Duodenal mucosa (tissue), 2 donors: ENCODE measurements around the gene FOSL2.

Experiments
- H3K27ac ChIP-seq: one replicate; pipeline ENCODE4 v1.7.0; 2013; ENCODE audit warnings: low read depth, low read length
- H3K27me3 ChIP-seq, 2 donors: one replicate each; pipeline ENCODE4 v1.7.0; 2013; ENCODE audit warnings: low read length in 2 of 2, control low read depth in 1 of 2; ENCODE audit not compliant: insufficient read depth in 2 of 2, control insufficient read depth in 1 of 2
- H3K36me3 ChIP-seq, 2 donors: one replicate each; pipeline ENCODE4 v1.7.0; 2013; ENCODE audit warnings: low read length in 2 of 2, control low read depth in 1 of 2; ENCODE audit not compliant: insufficient read depth in 2 of 2, control insufficient read depth in 1 of 2
- H3K4me1 ChIP-seq, 2 donors: one replicate each; pipeline ENCODE4 v1.7.0; 2013; ENCODE audit warnings: low read length in 2 of 2, control low read depth in 1 of 2; ENCODE audit not compliant: insufficient read depth in 2 of 2, control insufficient read depth in 1 of 2
- H3K4me3 ChIP-seq, 2 donors: one replicate each; pipeline ENCODE4 v1.7.0; 2013; ENCODE audit warnings: low read length in 2 of 2, low read depth in 1 of 2
- H3K9ac ChIP-seq, 2 donors: one replicate each; pipeline ENCODE4 v1.7.0; 2013; ENCODE audit warnings: low read length in 2 of 2, low read depth in 1 of 2
- H3K9me3 ChIP-seq, 2 donors: one replicate each; pipeline ENCODE4 v1.7.0; 2013; ENCODE audit warnings: low read length in 2 of 2, control low read depth in 1 of 2; ENCODE audit not compliant: control insufficient read depth in 1 of 2

FOSL2 gene

GRCh38 chr2:28381225-28382180 is 11.2 kb upstream of the FOSL2 start:
- Histone ChIP-seq H3K36me3 (no peaks in the 10 kb centered on the region), H3K4me1 (peaks cover 61 to 68% of the 10 kb centered on the region in 2 donors), H3K9me3 (no peaks in the 10 kb centered on the region), H3K4me3 (peak overlapping the region; percentile 7 to 18), H3K27me3 (no peaks in the 10 kb centered on the region), H3K9ac (peak overlapping the region; percentile 61 to 63), H3K27ac (peak overlapping the region; percentile 70)

GRCh38 chr2:28382755-28383154 is 9.9 kb upstream of the FOSL2 start:
- no peak overlapping the region for H3K4me3 ChIP-seq
- peak overlapping the region; percentile 26 for H3K27ac ChIP-seq
- H3K9me3 ChIP-seq = no peaks in the 10 kb centered on the region
- peaks cover 50 to 58% of the 10 kb centered on the region in 2 donors for H3K4me1 ChIP-seq
- no peaks in the 10 kb centered on the region for H3K36me3 ChIP-seq
- H3K27me3 ChIP-seq = no peaks in the 10 kb centered on the region
- peak overlapping the region; percentile 54 to 63 for H3K9ac ChIP-seq

GRCh38 chr2:28387082-28387960 is 5.3 kb upstream of the FOSL2 start:
- H3K36me3 ChIP-seq = no peaks in the 10 kb centered on the region
- H3K9ac ChIP-seq = no peak overlapping the region
- no peaks in the 10 kb centered on the region for H3K9me3 ChIP-seq
- no peak overlapping the region for H3K4me3 ChIP-seq
- H3K27ac ChIP-seq = no peak overlapping the region
- H3K4me1 ChIP-seq = peaks cover 23 to 24% of the 10 kb centered on the region in 2 donors
- no peaks in the 10 kb centered on the region for H3K27me3 ChIP-seq

- no peaks in the 10 kb centered on the region for H3K36me3 ChIP-seq
- H3K9me3 ChIP-seq = no peaks in the 10 kb centered on the region
- H3K9ac ChIP-seq = peak overlapping the region; percentile 84 to 100
- peaks cover 11 to 15% of the 10 kb centered on the region in 2 donors for H3K4me1 ChIP-seq
- H3K27ac ChIP-seq = peak overlapping the region; percentile 99
- peak overlapping the region; percentile 57 to 78 for H3K4me3 ChIP-seq
- H3K27me3 ChIP-seq = no peaks in the 10 kb centered on the region
Observed at GRCh38 chr2:28389399-28390240, 3.0 kb upstream of the FOSL2 start.

- Histone ChIP-seq H3K36me3 (no peaks in the 10 kb centered on the region), H3K4me1 (peaks cover 11 to 15% of the 10 kb centered on the region in 2 donors), H3K27ac (peak overlapping the region; percentile 99), H3K9me3 (no peaks in the 10 kb centered on the region), H3K9ac (peak overlapping the region; percentile 91 to 100), H3K27me3 (no peaks in the 10 kb centered on the region), H3K4me3 (peak overlapping the region; percentile 78 to 87)
Observed at GRCh38 chr2:28390241-28390745, 2.4 kb upstream of the FOSL2 start.

- Histone ChIP-seq H3K27ac (peak overlapping the region; percentile 99), H3K9ac (peak overlapping the region; percentile 91 to 100), H3K4me3 (peak overlapping the region; percentile 78 to 87), H3K4me1 (peaks cover 12 to 15% of the 10 kb centered on the region in 2 donors), H3K36me3 (no peaks in the 10 kb centered on the region), H3K27me3 (no peaks in the 10 kb centered on the region), H3K9me3 (no peaks in the 10 kb centered on the region)
Observed at GRCh38 chr2:28390746-28391563, 1.7 kb upstream of the FOSL2 start.

GRCh38 chr2:28391564-28392296 is 928 bp upstream of the FOSL2 start:
- Histone ChIP-seq H3K9ac (peak overlapping the region; percentile 91 to 100), H3K9me3 (no peaks in the 10 kb centered on the region), H3K36me3 (no peaks in the 10 kb centered on the region), H3K4me1 (peaks cover 15 to 18% of the 10 kb centered on the region in 2 donors), H3K27me3 (no peaks in the 10 kb centered on the region), H3K4me3 (peak overlapping the region; percentile 78 to 87), H3K27ac (peak overlapping the region; percentile 99)

- peaks cover 8 to 9% of the 10 kb centered on the region in 2 donors for H3K36me3 ChIP-seq
- H3K9ac ChIP-seq = peak overlapping the region; percentile 96 to 100
- H3K9me3 ChIP-seq = no peaks in the 10 kb centered on the region
- peak overlapping the region; percentile 99 for H3K27ac ChIP-seq
- H3K27me3 ChIP-seq = no peaks in the 10 kb centered on the region
- peaks cover 30 to 31% of the 10 kb centered on the region in 2 donors for H3K4me1 ChIP-seq
- peak overlapping the region; percentile 85 to 87 for H3K4me3 ChIP-seq
Observed at GRCh38 chr2:28393114-28393836, 617 bp downstream of the FOSL2 start.
